Cardiac muscle cell (in vitro differentiated cells and primary cell): Measurements from ENCODE around the gene COQ3. TPM values are rescaled to one million over a fixed set of nuclear protein-coding genes. Genes with fewer than 3 reads are reported as not detected.

Source experiments
- DNase-seq, 2 donors: peaks; one replicate each; pipeline versions ENCODE4 v3.0.0 to v3.0.0-alpha.2; 2010 to 2017; ENCODE audit warnings: low read depth in 1 of 2, low spot score in 1 of 2
- H3K27ac ChIP-seq: fragments of 200-600 bp; sonication (generic); 2 replicates; pipeline ENCODE4 v1.5.1; 2016
- H3K27me3 ChIP-seq: fragments of 200-600 bp; sonication (generic); 2 replicates; pipeline ENCODE4 v1.6.0; 2016; ENCODE audit warnings: control low read depth
- H3K36me3 ChIP-seq: fragments of 200-600 bp; sonication (generic); 2 replicates; pipeline ENCODE4 v1.5.1; 2016; ENCODE audit warnings: control low read depth
- H3K4me1 ChIP-seq: fragments of 200-600 bp; sonication (generic); 2 replicates; pipeline ENCODE4 v1.8.1; 2017; ENCODE audit warnings: low read depth, mild to moderate bottlenecking, mixed run types
- H3K4me3 ChIP-seq: fragments of 200-600 bp; sonication (generic); 2 replicates; pipeline ENCODE4 v1.5.1; 2016; ENCODE audit warnings: mild to moderate bottlenecking
- H3K9me3 ChIP-seq: fragments of 200-600 bp; sonication (generic); 2 replicates; pipeline ENCODE4 v1.5.1; 2017; ENCODE audit warnings: low read depth, mild to moderate bottlenecking, control low read depth
- CTCF ChIP-seq: IDR thresholded peaks from 2 replicates; pipeline ENCODE4 v1.5.1; 2012; ENCODE audit warnings: low read depth, mild to moderate bottlenecking, low read length
- polyA plus RNA-seq: library from polyadenylated mRNA; unstranded; fragments of >200 nt; fragmentation: Nextera tagmentation; extraction: Ambion mirVana; gene quantifications from 2 replicates; pipeline ENCODE4 v1.2.1, GENCODE V29; 2016
- total RNA-seq: library from RNA; depleted of rRNA; stranded (reverse); fragments of >200 nt; gene quantifications from 2 replicates; pipeline ENCODE4 v1.2.3, GENCODE V29; 2016

Gene COQ3
- total and polyA plus RNA-seq, 2 experiments from 2014 or later, result 5.1 to 15.4 TPM

GRCh38 chr6:99348288-99349170 lies 45.5 kb downstream of the COQ3 start:
- Histone ChIP-seq H3K9me3 (no peaks in the 10 kb centered on the region), H3K4me3 (peak overlapping the region; percentile 79), H3K27me3 (peaks cover 38% of the 10 kb centered on the region), H3K4me1 (no peaks in the 10 kb centered on the region), H3K36me3 (no peaks in the 10 kb centered on the region), H3K27ac (no peak overlapping the region)
- DNase-seq, result no peak
- no peak for TF ChIP-seq CTCF

GRCh38 chr6:99347804-99348203 lies 46.2 kb downstream of the COQ3 start:
- no peak for TF ChIP-seq CTCF
- peaks cover 38% of the 10 kb centered on the region for H3K27me3 ChIP-seq
- no peak overlapping the region for H3K27ac ChIP-seq
- no peaks in the 10 kb centered on the region for H3K36me3 ChIP-seq
- DNase-seq, result no peak
- H3K9me3 ChIP-seq, result no peaks in the 10 kb centered on the region
- H3K4me1 ChIP-seq, result no peaks in the 10 kb centered on the region
- no peak overlapping the region for H3K4me3 ChIP-seq

- H3K4me3 ChIP-seq, result no peak overlapping the region
- H3K27me3 ChIP-seq, result peaks cover 32% of the 10 kb centered on the region
- no peaks in the 10 kb centered on the region for H3K36me3 ChIP-seq
- H3K4me1 ChIP-seq, result no peaks in the 10 kb centered on the region
- no peak for DNase-seq
- no peak overlapping the region for H3K27ac ChIP-seq
- no peaks in the 10 kb centered on the region for H3K9me3 ChIP-seq
- TF ChIP-seq CTCF, result no peak
Measured at GRCh38 chr6:99346595-99346994, 47.4 kb downstream of the COQ3 start.

- H3K9me3 ChIP-seq, result no peaks in the 10 kb centered on the region
- DNase-seq, result no peak
- no peaks in the 10 kb centered on the region for H3K36me3 ChIP-seq
- no peaks in the 10 kb centered on the region for H3K4me1 ChIP-seq
- TF ChIP-seq CTCF, result no peak
- H3K27me3 ChIP-seq, result peaks cover 18% of the 10 kb centered on the region
- H3K4me3 ChIP-seq, result no peak overlapping the region
- no peak overlapping the region for H3K27ac ChIP-seq
Measured at GRCh38 chr6:99345164-99345563, 48.8 kb downstream of the COQ3 start.

- no peak overlapping the region for H3K27ac ChIP-seq
- no peak for TF ChIP-seq CTCF
- H3K27me3 ChIP-seq, result peaks cover 10% of the 10 kb centered on the region
- H3K4me1 ChIP-seq, result no peaks in the 10 kb centered on the region
- DNase-seq, result peak in 1 of 2 donors; percentile 32
- no peaks in the 10 kb centered on the region for H3K36me3 ChIP-seq
- no peak overlapping the region for H3K4me3 ChIP-seq
- no peaks in the 10 kb centered on the region for H3K9me3 ChIP-seq
Measured at GRCh38 chr6:99344289-99344688, 49.7 kb downstream of the COQ3 start.
